Activated T-cell treated with anti-CD3 and anti-CD28 coated beads, Interleukin-2, amount 50 U/mL, for 4 hours (primary cell): ENCODE results near the gene KRTAP9-2. TPM values are rescaled to one million over a fixed set of nuclear protein-coding genes. Genes with fewer than 3 reads are reported as not detected.
"Not testable (repeated sequence)": the region's sequence is repeated elsewhere in the genome, so short reads cannot be mapped to it uniquely, and the experiment has no call there.

Source experiments
- ATAC-seq, 2 donors: fragments of 200-7000 bp; cut with Tn5 transposase; one replicate each; pipeline ENCODE4 v1.10.0; 2021
- DNase-seq: peaks from one replicate; pipeline ENCODE4 v3.0.0-alpha.2; 2020
- H3K27me3 Mint-ChIP-seq: one replicate; pipeline ENCODE4 v1.8.0; 2021; ENCODE audit warnings: low read depth, mixed read lengths
- H3K36me3 Mint-ChIP-seq: one replicate; pipeline ENCODE4 v1.8.0; 2022; ENCODE audit warnings: mixed read lengths; ENCODE audit not compliant: insufficient read depth
- H3K4me1 Mint-ChIP-seq: one replicate; pipeline ENCODE4 v1.8.0; 2021; ENCODE audit warnings: low read depth, mixed read lengths
- H3K4me3 Mint-ChIP-seq: one replicate; pipeline ENCODE4 v1.8.0; 2021; ENCODE audit warnings: mild to moderate bottlenecking, moderate library complexity, mixed read lengths
- H3K9me3 Mint-ChIP-seq: one replicate; pipeline ENCODE4 v1.8.0; 2021; ENCODE audit warnings: mixed read lengths
- total RNA-seq, 3 donors: library from RNA; stranded (reverse); gene quantifications; one replicate each; pipeline ENCODE4 v1.2.1, GENCODE V29; 2021

Gene KRTAP9-2
- total RNA-seq, result not detected

GRCh38 chr17:41226598-41227095 is at the start of gene KRTAP9-2:
Gene KRTAP9-2, plus strand, starts transcription at chr17:41226648. Its CDS starts 7 bp downstream, at chr17:41226655.
- not testable (repeated sequence) for H3K36me3 Mint-ChIP-seq, H3K4me3 Mint-ChIP-seq, H3K4me1 Mint-ChIP-seq, H3K9me3 Mint-ChIP-seq, DNase-seq, ATAC-seq
- H3K27me3 Mint-ChIP-seq, result peaks cover 21% of the 10 kb centered on the region

GRCh38 chr17:41176744-41177387 is 49.6 kb upstream of the KRTAP9-2 start:
- no peaks in the 10 kb centered on the region for H3K36me3 Mint-ChIP-seq
- no peaks in the 10 kb centered on the region for H3K9me3 Mint-ChIP-seq
- no peak overlapping the region for H3K4me3 Mint-ChIP-seq
- DNase-seq (no peak), ATAC-seq (no peak)
- H3K27me3 Mint-ChIP-seq, result no peaks in the 10 kb centered on the region
- H3K4me1 Mint-ChIP-seq, result peaks cover 5% of the 10 kb centered on the region

- no peak for ATAC-seq
- Mint-ChIP-seq H3K27me3 (no peaks in the 10 kb centered on the region), H3K4me3 (no peak within 1 kb of the TSS), H3K4me1 (peaks cover 5% of the 10 kb centered on the region), H3K9me3 (no peaks in the 10 kb centered on the region), H3K36me3 (no peaks in the 10 kb centered on the region)
- no peak for DNase-seq
Measured at GRCh38 chr17:41177727-41178271, 48.6 kb upstream of the KRTAP9-2 start, which contains the start of gene KRTAP4-2. Gene KRTAP4-2, minus strand, starts transcription at chr17:41178221. Its CDS starts 57 bp downstream, at chr17:41178164.

GRCh38 chr17:41178341-41178740 is 48.1 kb upstream of the KRTAP9-2 start:
- peaks cover 4% of the 10 kb centered on the region for H3K4me1 Mint-ChIP-seq
- ATAC-seq (no peak), DNase-seq (no peak)
- no peaks in the 10 kb centered on the region for H3K36me3 Mint-ChIP-seq
- no peaks in the 10 kb centered on the region for H3K27me3 Mint-ChIP-seq
- H3K4me3 Mint-ChIP-seq, result no peak overlapping the region
- H3K9me3 Mint-ChIP-seq, result no peaks in the 10 kb centered on the region

- H3K27me3 Mint-ChIP-seq, result no peaks in the 10 kb centered on the region
- ATAC-seq, result no peak
- DNase-seq, result no peak
- H3K9me3 Mint-ChIP-seq, result no peaks in the 10 kb centered on the region
- peaks cover 3% of the 10 kb centered on the region for H3K4me1 Mint-ChIP-seq
- H3K4me3 Mint-ChIP-seq, result no peak overlapping the region
- no peaks in the 10 kb centered on the region for H3K36me3 Mint-ChIP-seq
Measured at GRCh38 chr17:41178843-41179616, 47.4 kb upstream of the KRTAP9-2 start.

- Mint-ChIP-seq H3K9me3 (no peaks in the 10 kb centered on the region), H3K4me1 (no peaks in the 10 kb centered on the region), H3K4me3 (no peak within 1 kb of the TSS), H3K36me3 (no peaks in the 10 kb centered on the region), H3K27me3 (peaks cover 16% of the 10 kb centered on the region)
- no peak for DNase-seq
- ATAC-seq, result no peak
Measured at GRCh38 chr17:41184480-41184961, 41.9 kb upstream of the KRTAP9-2 start, which contains the start of gene KRTAP4-1. Gene KRTAP4-1, minus strand, starts transcription at chr17:41184911. Its CDS starts 57 bp downstream, at chr17:41184854.

GRCh38 chr17:41185001-41185400 is 41.4 kb upstream of the KRTAP9-2 start:
- no peaks in the 10 kb centered on the region for H3K9me3 Mint-ChIP-seq
- H3K4me1 Mint-ChIP-seq, result no peaks in the 10 kb centered on the region
- DNase-seq (no peak), ATAC-seq (no peak)
- no peak overlapping the region for H3K4me3 Mint-ChIP-seq
- peaks cover 18% of the 10 kb centered on the region for H3K27me3 Mint-ChIP-seq
- H3K36me3 Mint-ChIP-seq, result no peaks in the 10 kb centered on the region

- Mint-ChIP-seq H3K36me3 (no peaks in the 10 kb centered on the region), H3K27me3 (peaks cover 26% of the 10 kb centered on the region), H3K9me3 (no peaks in the 10 kb centered on the region), H3K4me1 (no peaks in the 10 kb centered on the region), H3K4me3 (no peak overlapping the region)
- ATAC-seq (no peak), DNase-seq (no peak)
Measured at GRCh38 chr17:41186872-41187271, 39.6 kb upstream of the KRTAP9-2 start.

- not testable (repeated sequence) for H3K36me3 Mint-ChIP-seq, ATAC-seq, H3K4me1 Mint-ChIP-seq, H3K4me3 Mint-ChIP-seq, H3K9me3 Mint-ChIP-seq, DNase-seq
- H3K27me3 Mint-ChIP-seq, result peaks cover 22% of the 10 kb centered on the region
Measured at GRCh38 chr17:41189837-41190318, 36.6 kb upstream of the KRTAP9-2 start, which contains the start of gene KRTAP9-1. Gene KRTAP9-1, plus strand, starts transcription at chr17:41189887. Its CDS starts 0 bp downstream, at chr17:41189887.

GRCh38 chr17:41190328-41190727 is 36.1 kb upstream of the KRTAP9-2 start:
- peaks cover 22% of the 10 kb centered on the region for H3K27me3 Mint-ChIP-seq
- DNase-seq (no peak), ATAC-seq (no peak)
- no peak overlapping the region for H3K4me3 Mint-ChIP-seq
- H3K4me1 Mint-ChIP-seq, result no peaks in the 10 kb centered on the region
- H3K36me3 Mint-ChIP-seq, result no peaks in the 10 kb centered on the region
- peaks cover 3% of the 10 kb centered on the region for H3K9me3 Mint-ChIP-seq

- peaks cover 11% of the 10 kb centered on the region for H3K27me3 Mint-ChIP-seq
- no peak overlapping the region for H3K4me3 Mint-ChIP-seq
- no peaks in the 10 kb centered on the region for H3K36me3 Mint-ChIP-seq
- H3K4me1 Mint-ChIP-seq, result no peaks in the 10 kb centered on the region
- H3K9me3 Mint-ChIP-seq, result peaks cover 3% of the 10 kb centered on the region
- ATAC-seq, result no peak
- no peak for DNase-seq
Measured at GRCh38 chr17:41196068-41196467, 30.4 kb upstream of the KRTAP9-2 start.

- Mint-ChIP-seq H3K4me1 (no peaks in the 10 kb centered on the region), H3K36me3 (no peaks in the 10 kb centered on the region), H3K9me3 (no peaks in the 10 kb centered on the region), H3K4me3 (no peak overlapping the region), H3K27me3 (peaks cover 10% of the 10 kb centered on the region)
- ATAC-seq (no peak), DNase-seq (no peak)
Measured at GRCh38 chr17:41199421-41200078, 26.9 kb upstream of the KRTAP9-2 start.

- Mint-ChIP-seq H3K9me3 (peaks cover 4% of the 10 kb centered on the region), H3K4me3 (no peak overlapping the region), H3K36me3 (no peaks in the 10 kb centered on the region), H3K4me1 (peaks cover 12% of the 10 kb centered on the region), H3K27me3 (peaks cover 22% of the 10 kb centered on the region)
- DNase-seq (no peak), ATAC-seq (peak in 1 of 2 donors; percentile 25)
Measured at GRCh38 chr17:41211845-41212466, 14.5 kb upstream of the KRTAP9-2 start.
